ENCODE measurements around the gene IQSEC2.

Gene IQSEC2

GRCh38 chrX:53266914-53267313 lies 14.5 kb downstream of the IQSEC2 start:
- no peak for DNase-seq

GRCh38 chrX:53265771-53266574 lies 15.4 kb downstream of the IQSEC2 start:
- DNase-seq: no peak

- no peak for DNase-seq
These were observed 17.7 kb downstream of the IQSEC2 start for GRCh38 chrX:53263597-53264094.

- no peak for DNase-seq
These were observed 18.4 kb downstream of the IQSEC2 start for GRCh38 chrX:53262918-53263394.

- no peak for DNase-seq
These were observed 19.0 kb downstream of the IQSEC2 start for GRCh38 chrX:53262189-53262917.

GRCh38 chrX:53261355-53261972 lies 19.9 kb downstream of the IQSEC2 start:
- no peak for DNase-seq

GRCh38 chrX:53260836-53261235 lies 20.5 kb downstream of the IQSEC2 start:
- no peak for DNase-seq

GRCh38 chrX:53257670-53258423 lies 23.5 kb downstream of the IQSEC2 start:
- DNase-seq: no peak

GRCh38 chrX:53257166-53257565 lies 24.2 kb downstream of the IQSEC2 start:
- DNase-seq: no peak

GRCh38 chrX:53256446-53257041 lies 24.8 kb downstream of the IQSEC2 start:
- peak; percentile 13 for DNase-seq

- DNase-seq: no peak
These were observed 25.6 kb downstream of the IQSEC2 start for GRCh38 chrX:53255738-53256191.

GRCh38 chrX:53254570-53255461 lies 26.6 kb downstream of the IQSEC2 start:
- no peak for DNase-seq

- DNase-seq: no peak
These were observed 27.9 kb downstream of the IQSEC2 start for GRCh38 chrX:53253293-53254020.

- no peak for DNase-seq
These were observed 30.1 kb downstream of the IQSEC2 start for GRCh38 chrX:53251307-53251706.

GRCh38 chrX:53250556-53250955 lies 30.8 kb downstream of the IQSEC2 start:
- DNase-seq: no peak

GRCh38 chrX:53249408-53250042 lies 31.9 kb downstream of the IQSEC2 start:
- no peak for DNase-seq

- no peak for DNase-seq
These were observed 33.5 kb downstream of the IQSEC2 start for GRCh38 chrX:53247928-53248327.

- no peak for DNase-seq
These were observed 35.2 kb downstream of the IQSEC2 start for GRCh38 chrX:53246231-53246630.

- no peak for DNase-seq
These were observed 36.8 kb downstream of the IQSEC2 start for GRCh38 chrX:53244610-53245009.

- no peak for DNase-seq
These were observed 39.1 kb downstream of the IQSEC2 start for GRCh38 chrX:53242310-53242709.

All from NCI-H1092 (cell line).